Measurements from ENCODE around the gene CATSPERB.
"Not testable (repeated sequence)": the region's sequence is repeated elsewhere in the genome, so short reads cannot be mapped to it uniquely, and the experiment has no call there.

CATSPERB gene

GRCh38 chr14:91548108-91548507 lies 183.8 kb downstream of the CATSPERB start:
- DNase-seq = no peak
- in situ Hi-C loops (cut with HindIII; ENCODE audit: low pct_ligation_motif_present, low pct_unique_long_range_greater_than_20kb, low sequenced_read_pairs) = no loop called here

- in situ Hi-C loops (cut with HindIII; ENCODE audit: low pct_ligation_motif_present, low pct_unique_long_range_greater_than_20kb, low sequenced_read_pairs) = no loop called here
- no peak for DNase-seq
These were observed 185.8 kb downstream of the CATSPERB start for GRCh38 chr14:91545946-91546716.

- in situ Hi-C loops (cut with HindIII; ENCODE audit: low pct_ligation_motif_present, low pct_unique_long_range_greater_than_20kb, low sequenced_read_pairs) = no loop called here
- no peak for DNase-seq
These were observed 186.7 kb downstream of the CATSPERB start for GRCh38 chr14:91545204-91545603.

GRCh38 chr14:91536327-91536726 lies 195.6 kb downstream of the CATSPERB start:
- no peak for DNase-seq
- in situ Hi-C loops (cut with HindIII; ENCODE audit: low pct_ligation_motif_present, low pct_unique_long_range_greater_than_20kb, low sequenced_read_pairs) = no loop called here

- in situ Hi-C loops (cut with HindIII; ENCODE audit: low pct_ligation_motif_present, low pct_unique_long_range_greater_than_20kb, low sequenced_read_pairs); DNase-seq: not testable (repeated sequence)
These were observed 197.8 kb downstream of the CATSPERB start for GRCh38 chr14:91534059-91534458.

GRCh38 chr14:91533623-91534022 lies 198.3 kb downstream of the CATSPERB start:
- in situ Hi-C loops (cut with HindIII; ENCODE audit: low pct_ligation_motif_present, low pct_unique_long_range_greater_than_20kb, low sequenced_read_pairs) = no loop called here
- no peak for DNase-seq
